ENCODE data around the gene RNF222.

Gene RNF222

GRCh38 chr17:8345951-8346665, 51.5 kb downstream of the RNF222 start:
- DNase-seq, result no peak

GRCh38 chr17:8345052-8345690, 52.5 kb downstream of the RNF222 start:
- DNase-seq, result no peak

GRCh38 chr17:8341456-8341855, 56.2 kb downstream of the RNF222 start:
- DNase-seq, result no peak
